Fibroblast of skin of right quadriceps (primary cell): ENCODE data around the gene FCHO1.
"Not testable (repeated sequence)": the region's sequence is repeated elsewhere in the genome, so short reads cannot be mapped to it uniquely, and the experiment has no call there.

Source experiments
- DNase-seq: peaks from one replicate; pipeline ENCODE4 v3.0.0-alpha.2; 2013

The FCHO1 gene

DNA sequence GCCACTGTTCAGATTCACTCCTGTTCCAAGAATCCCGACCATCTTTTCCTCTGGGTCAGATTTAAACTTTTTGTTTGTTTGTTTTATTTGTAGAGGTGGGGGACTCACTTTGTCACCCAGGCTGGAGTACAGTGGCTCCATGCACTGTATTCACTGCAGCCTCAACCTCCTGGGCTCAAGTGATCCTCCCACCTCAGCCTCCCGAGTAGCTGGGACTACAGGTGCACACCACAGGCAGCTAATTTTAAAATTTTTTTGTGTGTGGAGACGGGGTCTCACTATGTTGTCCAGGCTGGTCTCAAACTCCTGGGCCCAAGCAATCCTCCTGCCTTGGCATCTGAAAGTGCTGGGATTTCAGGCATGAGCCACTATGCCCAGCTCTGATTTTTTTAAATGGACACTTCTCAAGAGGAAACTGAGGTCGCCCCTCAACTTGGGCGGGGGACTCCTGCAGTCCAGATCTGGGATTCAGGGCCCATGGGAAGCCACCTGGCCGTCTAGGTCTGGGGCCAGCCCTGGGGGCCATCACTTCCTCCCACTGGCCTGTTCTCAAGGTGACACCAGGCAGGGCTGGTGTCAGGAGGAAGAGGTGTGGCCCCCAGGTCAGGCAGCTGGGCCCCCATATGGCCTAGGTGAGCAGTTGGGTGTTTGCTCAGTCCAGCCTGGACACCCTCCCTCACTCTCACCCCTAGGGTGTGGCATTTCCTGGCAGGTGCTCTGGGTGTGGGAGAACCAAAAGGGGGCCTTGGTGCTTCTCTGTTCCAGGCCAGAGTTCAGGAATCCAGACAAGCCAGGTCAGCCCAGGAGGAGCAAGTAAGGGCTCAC lies 44.9 kb downstream of the FCHO1 start:
- no peak for DNase-seq

- no peak for DNase-seq
These were observed 45.7 kb downstream of the FCHO1 start for GRCh38 chr19:17796838-17797423.

GRCh38 chr19:17797424-17798201 lies 46.3 kb downstream of the FCHO1 start:
- DNase-seq = no peak

GRCh38 chr19:17798599-17798998 lies 47.3 kb downstream of the FCHO1 start:
- DNase-seq = not testable (repeated sequence)

DNA sequence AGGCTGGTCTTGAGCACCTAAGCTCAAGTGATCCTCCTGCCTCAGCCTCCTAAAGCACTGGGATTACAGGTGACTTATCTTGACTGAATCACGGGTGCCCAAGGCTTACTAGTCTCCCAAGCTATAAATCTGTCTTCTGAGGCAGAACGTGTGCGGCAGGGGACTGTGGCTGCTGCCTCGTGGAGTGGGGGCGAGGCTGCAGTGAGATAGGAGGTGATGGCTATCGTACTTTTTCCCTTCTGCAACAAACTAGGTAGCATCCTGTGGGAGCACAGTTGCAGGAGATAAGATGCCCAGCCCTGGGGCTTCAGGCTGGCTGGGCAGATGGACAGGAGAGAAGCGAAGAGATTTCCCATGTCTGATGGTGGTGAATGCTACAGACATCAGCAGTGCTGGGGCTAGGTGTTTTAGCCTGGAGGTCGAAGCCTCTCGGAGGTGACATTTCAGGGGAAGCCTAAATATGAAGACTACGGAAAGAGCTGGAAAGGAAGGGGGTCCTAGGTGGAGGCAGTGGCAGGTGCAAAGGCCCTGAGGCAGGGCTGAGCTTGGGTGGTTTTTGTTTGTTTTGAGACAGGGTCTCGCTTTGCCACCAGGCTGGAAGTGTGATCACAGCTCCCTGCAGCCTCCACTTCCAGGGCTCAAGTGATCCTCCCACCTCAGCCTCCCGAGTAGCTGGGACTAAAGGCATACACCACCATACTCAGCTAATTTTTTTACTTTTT lies 51.0 kb downstream of the FCHO1 start:
- no peak for DNase-seq

GRCh38 chr19:17803264-17803896 lies 52.1 kb downstream of the FCHO1 start:
- no peak for DNase-seq

DNA sequence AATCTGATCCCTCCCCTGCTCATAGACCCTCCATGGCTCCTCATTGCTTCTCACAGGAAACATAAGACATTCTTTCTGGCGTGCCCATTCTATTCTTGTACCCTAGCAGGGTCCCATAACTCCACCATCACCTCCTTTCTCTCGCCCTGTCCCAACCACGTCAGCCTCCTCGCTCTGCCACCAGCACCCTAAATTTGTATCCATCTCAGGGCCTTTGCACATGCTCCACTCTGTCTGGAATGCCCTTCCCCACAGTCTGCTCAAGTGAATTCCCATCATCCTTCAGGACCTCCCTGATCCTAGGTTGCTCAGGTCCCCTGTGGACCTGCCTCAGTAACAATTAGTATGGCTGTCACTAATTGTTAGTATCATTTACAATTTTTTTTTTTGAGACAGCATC lies 54.1 kb downstream of the FCHO1 start:
- DNase-seq = no peak

- DNase-seq = no peak
These were observed 55.7 kb downstream of the FCHO1 start for GRCh38 chr19:17806945-17807344.

DNA sequence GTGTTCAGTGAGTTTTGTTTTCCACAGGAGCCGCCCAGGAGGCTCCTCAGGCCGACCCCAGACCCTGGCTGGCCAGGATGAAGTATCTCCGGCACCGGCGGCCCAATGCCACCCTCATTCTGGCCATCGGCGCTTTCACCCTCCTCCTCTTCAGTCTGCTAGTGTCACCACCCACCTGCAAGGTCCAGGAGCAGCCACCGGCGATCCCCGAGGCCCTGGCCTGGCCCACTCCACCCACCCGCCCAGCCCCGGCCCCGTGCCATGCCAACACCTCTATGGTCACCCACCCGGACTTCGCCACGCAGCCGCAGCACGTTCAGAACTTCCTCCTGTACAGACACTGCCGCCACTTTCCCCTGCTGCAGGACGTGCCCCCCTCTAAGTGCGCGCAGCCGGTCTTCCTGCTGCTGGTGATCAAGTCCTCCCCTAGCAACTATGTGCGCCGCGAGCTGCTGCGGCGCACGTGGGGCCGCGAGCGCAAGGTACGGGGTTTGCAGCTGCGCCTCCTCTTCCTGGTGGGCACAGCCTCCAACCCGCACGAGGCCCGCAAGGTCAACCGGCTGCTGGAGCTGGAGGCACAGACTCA lies 56.5 kb downstream of the FCHO1 start:
- DNase-seq = no peak

DNA sequence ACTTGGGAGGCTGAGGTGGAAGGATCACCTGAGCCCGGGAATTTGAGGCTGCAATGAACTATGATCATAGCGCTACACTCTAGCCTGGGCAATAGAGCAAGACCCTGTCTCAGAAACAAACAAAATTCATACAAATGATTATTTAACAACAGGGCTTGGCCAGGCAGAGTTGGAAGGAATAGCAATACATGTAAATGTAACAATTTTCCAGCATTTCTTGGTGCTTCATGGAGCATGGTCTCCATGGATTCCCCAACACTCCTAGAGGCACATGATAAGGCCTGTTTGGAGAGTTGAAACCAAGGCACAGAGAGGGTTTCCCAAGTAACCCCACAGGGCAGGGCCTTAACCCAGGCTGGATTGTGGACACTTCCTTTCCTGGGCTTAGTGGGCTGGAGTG lies 59.8 kb downstream of the FCHO1 start:
- no peak for DNase-seq

GRCh38 chr19:17811681-17812080 lies 60.4 kb downstream of the FCHO1 start:
- no peak for DNase-seq

GRCh38 chr19:17812099-17812498 lies 60.8 kb downstream of the FCHO1 start:
- no peak for DNase-seq

GRCh38 chr19:17817668-17818363 lies 66.5 kb downstream of the FCHO1 start:
- no peak for DNase-seq

DNA sequence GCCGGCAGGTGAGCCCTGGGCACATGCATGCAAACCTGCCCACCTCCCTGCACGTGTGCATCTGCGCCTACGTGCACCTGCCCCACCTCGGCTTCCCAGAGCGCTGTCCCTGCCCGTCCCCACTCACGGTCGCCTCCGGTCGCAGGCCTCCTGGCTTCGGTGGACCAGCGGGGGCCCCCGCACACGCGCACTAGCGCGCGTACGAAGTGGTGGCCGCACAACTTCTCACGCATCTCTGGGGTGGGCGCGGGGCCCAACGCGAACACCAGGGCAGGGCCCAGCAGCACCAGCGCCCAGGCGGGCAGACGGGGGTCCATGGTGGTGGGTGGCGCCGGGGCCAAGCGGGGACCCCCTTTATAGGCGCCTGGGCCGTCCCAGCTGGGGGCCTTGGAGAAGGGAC lies 69.9 kb downstream of the FCHO1 start, which contains the start of gene INSL3:
TSS of gene INSL3 (minus strand) at position 330 of the 400 bp plus-strand sequence. CDS start at position 317, 13 bp downstream.
- DNase-seq = no peak

DNA sequence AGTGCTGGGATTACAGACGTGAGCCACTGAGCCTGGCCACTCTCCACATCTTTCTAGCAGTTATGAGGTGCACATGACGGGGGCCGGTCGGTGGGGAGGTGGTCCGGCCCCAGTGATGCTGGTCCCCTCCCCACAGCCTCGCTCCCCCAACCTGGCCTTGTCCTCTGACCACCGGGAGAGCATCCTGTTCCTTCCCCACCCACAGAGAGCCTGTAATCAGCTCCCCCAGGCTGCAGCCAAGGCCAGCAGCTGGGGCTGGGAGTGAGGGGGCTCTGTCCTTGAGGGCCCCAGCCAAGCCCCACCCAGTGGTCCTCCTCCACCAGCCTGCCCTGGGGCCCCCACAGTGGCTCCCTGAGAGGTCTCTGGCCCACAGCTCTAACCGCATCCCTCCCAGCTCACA lies 73.1 kb downstream of the FCHO1 start:
- DNase-seq = no peak

DNA sequence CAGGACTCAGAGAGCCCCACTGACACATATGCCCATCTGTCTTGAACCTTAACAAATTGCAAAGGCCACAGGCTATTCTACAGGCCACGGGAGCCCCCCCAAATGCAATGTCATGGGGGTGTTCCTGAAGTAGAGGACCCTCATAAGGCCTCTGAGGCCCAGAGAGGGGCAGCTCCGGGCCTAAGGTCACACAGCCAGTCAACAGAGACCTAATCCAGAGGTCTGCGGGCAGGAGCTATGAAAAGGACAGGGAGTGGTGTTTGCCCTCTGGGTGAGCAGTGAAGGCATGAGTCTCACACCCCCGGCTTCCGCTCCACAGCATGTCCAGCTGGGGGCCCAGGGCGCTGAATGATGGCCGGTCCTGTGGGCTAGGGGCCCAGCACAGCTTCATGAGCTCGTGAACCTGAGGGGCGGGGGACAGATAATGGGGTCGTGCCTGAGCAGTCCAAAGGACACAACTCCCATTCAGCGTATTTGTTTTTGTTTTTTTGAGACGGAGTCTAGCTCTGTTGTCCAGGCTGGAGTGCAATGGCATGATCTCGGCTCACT lies 75.3 kb downstream of the FCHO1 start:
- no peak for DNase-seq

GRCh38 chr19:17829855-17830566 lies 78.7 kb downstream of the FCHO1 start:
- peak; percentile 59 for DNase-seq

DNA sequence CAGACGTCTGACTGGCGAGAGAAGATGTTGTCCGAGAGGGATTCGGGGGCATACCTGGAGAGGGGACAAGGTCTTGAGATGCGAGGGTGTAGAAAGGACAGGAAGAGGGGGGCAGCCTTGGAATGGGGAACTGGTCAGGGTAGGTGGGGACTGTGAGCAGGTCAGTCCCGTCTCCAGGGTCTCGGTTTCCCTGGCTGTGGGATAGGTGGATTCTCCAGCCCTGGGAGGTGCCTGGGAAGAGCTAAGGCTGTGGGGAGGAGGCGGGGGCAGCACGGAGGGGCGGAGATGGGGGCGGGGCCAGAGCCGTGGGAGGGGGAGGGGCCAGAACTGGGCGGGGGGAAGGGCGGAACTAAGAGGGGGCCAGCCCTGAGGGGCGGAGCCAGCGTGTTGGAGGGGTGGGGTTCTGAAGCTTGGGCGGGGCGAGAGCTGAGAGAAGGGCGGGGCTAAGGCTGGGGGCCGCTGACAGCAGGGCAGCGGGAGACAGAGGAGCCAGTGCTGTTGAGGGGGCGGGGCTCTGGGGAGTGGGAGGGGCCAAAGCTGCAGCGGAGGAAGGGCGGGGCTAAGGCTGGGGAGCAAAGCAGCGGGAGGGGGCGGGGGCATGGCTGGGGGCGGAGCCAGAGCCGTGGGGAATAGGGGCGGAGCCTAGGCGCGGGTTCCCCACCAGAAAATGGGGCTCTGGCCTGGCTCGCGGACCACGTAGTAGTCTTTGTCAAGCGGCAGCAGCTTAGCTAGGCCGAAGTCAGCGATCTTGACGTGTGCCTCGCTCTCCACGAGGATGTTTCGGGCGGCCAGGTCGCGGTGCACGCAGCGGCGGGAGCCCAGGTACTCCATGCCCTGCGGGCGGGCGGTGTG lies 79.5 kb downstream of the FCHO1 start:
- peak; percentile 84 for DNase-seq

DNA sequence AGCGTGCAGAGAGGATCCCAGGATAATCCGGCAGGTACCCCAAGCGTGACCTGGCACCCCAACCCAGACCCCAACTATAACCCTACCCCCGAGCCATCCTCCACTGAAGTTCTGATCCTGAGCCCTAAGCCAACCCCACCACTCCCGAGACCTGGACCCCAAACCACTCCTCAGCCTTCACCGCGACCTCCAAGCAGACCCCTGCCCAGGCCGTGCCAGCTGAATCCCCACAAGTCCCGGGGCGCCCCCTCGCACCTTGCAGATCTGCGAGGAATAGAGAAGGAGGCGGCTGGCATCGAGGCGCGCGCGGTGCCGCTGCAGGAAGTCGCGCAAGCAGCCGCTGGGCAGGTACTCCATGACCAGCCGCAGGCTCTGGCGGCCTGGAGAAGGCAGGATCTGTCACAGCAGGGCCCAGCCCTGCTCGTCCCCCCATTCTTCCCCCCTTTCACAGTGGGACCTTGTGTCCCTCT lies 80.2 kb downstream of the FCHO1 start:
- DNase-seq = no peak
